Measurements from ENCODE around the gene RERE.
"Not testable (repeated sequence)": the region's sequence is repeated elsewhere in the genome, so short reads cannot be mapped to it uniquely, and the experiment has no call there.

Gene RERE

DNA sequence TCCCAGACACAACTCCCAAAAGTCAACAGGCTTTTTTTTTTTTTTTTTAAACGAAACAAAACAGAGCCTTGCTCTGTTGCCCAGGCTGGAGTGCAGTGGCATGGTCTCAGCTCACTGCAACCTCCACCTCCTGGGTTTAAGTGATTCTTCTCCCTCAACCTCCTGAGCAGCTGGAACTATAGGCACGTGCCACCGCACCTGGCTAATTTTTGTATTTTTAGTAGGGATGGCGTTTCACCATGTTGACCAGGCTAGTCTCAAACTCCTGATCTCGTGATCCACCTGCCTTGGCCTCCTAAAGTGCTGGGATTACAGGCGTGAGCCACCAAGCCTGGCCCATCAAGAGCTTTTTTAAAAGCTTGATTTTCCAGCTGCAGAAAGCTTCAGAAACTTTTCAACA lies 437.1 kb downstream of the RERE start:
- not testable (repeated sequence) for H2BK12ac ChIP-seq (ENCODE audit: low read length); H3K79me1 ChIP-seq (ENCODE audit: low read length); H3K4ac ChIP-seq (ENCODE audit: low read depth, low read length); H3K9me3 ChIP-seq (ENCODE audit: insufficient read depth, low read depth, low read length); DNase-seq; H4K91ac ChIP-seq (ENCODE audit: low read depth, low read length); H3K14ac ChIP-seq (ENCODE audit: low read length); H3K4me3 ChIP-seq (ENCODE audit: low read depth, low read length); H4K8ac ChIP-seq (ENCODE audit: low read depth, low read length); H3K4me2 ChIP-seq (ENCODE audit: low read length); H2BK5ac ChIP-seq (ENCODE audit: low read depth, low read length, poor library complexity); H3K27ac ChIP-seq (ENCODE audit: low read depth, low read length); H2BK120ac ChIP-seq (ENCODE audit: insufficient read depth, low read length, poor library complexity); H3K18ac ChIP-seq (ENCODE audit: low read length); H3K27me3 ChIP-seq (ENCODE audit: insufficient read depth, low read length); H3K23ac ChIP-seq (ENCODE audit: low read length); H2AFZ ChIP-seq (ENCODE audit: insufficient read depth, low read length, poor library complexity); H3K79me2 ChIP-seq (ENCODE audit: control insufficient read depth, insufficient read depth, low read length, poor library complexity); H2AK5ac ChIP-seq (ENCODE audit: low read length); H4K12ac ChIP-seq (ENCODE audit: low read depth, low read length); H3K9ac ChIP-seq (ENCODE audit: low read length)
- WGBS (ENCODE audit: extremely low coverage, insufficient coverage, insufficient read length), result no CpG with 5 or more reads among the region's 6 CpGs
- Histone ChIP-seq H3K4me1 (ENCODE audit: control insufficient read depth in 1 of 2, insufficient read depth in 2 of 2, low read length in 2 of 2) (peaks cover 13 to 22% of the 10 kb centered on the region in 2 experiments), H3K36me3 (ENCODE audit: control insufficient read depth in 1 of 2, insufficient read depth in 2 of 2, low read length in 2 of 2) (peaks cover 20 to 35% of the 10 kb centered on the region in 2 experiments)

DNA sequence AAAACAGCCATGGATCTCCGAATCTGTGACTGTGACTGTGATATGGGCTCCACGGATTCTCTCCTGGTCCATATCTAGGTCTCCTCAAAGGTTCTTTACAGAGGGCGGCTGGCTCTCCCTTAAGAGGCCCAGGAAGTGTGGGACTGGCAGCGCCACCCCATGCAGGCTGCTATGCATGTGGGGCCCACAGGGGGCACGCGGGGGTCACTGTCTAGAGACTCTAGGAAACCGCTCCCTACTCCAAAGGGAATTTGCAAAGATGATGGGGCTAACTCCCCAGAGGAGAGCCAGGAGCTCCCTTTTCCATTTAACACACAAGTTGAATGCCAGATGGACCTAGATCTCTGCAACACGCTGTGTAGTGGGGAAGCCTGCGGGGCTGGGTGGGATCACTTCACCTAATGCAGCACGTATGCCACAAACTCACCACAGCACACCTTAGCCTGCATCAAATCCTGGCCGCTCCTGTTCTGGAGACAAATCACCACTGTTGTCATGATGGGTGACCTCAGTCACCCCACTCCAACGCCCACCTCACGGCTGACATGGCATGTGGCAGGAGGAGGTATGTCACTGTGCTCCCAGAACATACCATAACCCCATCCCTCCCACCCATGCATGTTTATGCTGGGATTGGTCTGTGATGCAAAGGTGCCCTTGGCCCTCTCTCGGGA lies 437.8 kb downstream of the RERE start:
- Histone ChIP-seq H2BK12ac (ENCODE audit: low read length) (no peak overlapping the region), H3K36me3 (ENCODE audit: control insufficient read depth in 1 of 2, insufficient read depth in 2 of 2, low read length in 2 of 2) (peaks cover 20 to 31% of the 10 kb centered on the region in 2 experiments), H3K79me1 (ENCODE audit: low read length) (peaks cover 2% of the 10 kb centered on the region), H3K4ac (ENCODE audit: low read depth, low read length) (peak overlapping the region; percentile 27), H3K9me3 (ENCODE audit: insufficient read depth, low read depth, low read length) (peaks cover 2% of the 10 kb centered on the region), H3K27me3 (ENCODE audit: insufficient read depth, low read length) (no peaks in the 10 kb centered on the region), H3K9ac (ENCODE audit: low read length) (no peak overlapping the region), H4K12ac (ENCODE audit: low read depth, low read length) (no peak overlapping the region), H2AFZ (ENCODE audit: insufficient read depth, low read length, poor library complexity) (peak overlapping the region; percentile 31), H3K79me2 (ENCODE audit: control insufficient read depth, insufficient read depth, low read length, poor library complexity) (peaks cover 3% of the 10 kb centered on the region), H3K18ac (ENCODE audit: low read length) (peak overlapping the region; percentile 38), H4K8ac (ENCODE audit: low read depth, low read length) (no peak overlapping the region), H3K4me1 (ENCODE audit: control insufficient read depth in 1 of 2, insufficient read depth in 2 of 2, low read length in 2 of 2) (peaks cover 10 to 22% of the 10 kb centered on the region in 2 experiments), H3K23ac (ENCODE audit: low read length) (no peak overlapping the region), H3K14ac (ENCODE audit: low read length) (no peak overlapping the region), H3K4me3 (ENCODE audit: low read depth, low read length) (no peak overlapping the region), H4K91ac (ENCODE audit: low read depth, low read length) (no peak overlapping the region), H2BK120ac (ENCODE audit: insufficient read depth, low read length, poor library complexity) (no peak overlapping the region), H2AK5ac (ENCODE audit: low read length) (no peak overlapping the region), H2BK5ac (ENCODE audit: low read depth, low read length, poor library complexity) (no peak overlapping the region), H3K27ac (ENCODE audit: low read depth, low read length) (no peak overlapping the region), H3K4me2 (ENCODE audit: low read length) (no peak overlapping the region)
- DNase-seq, result no peak
- WGBS (ENCODE audit: extremely low coverage, insufficient coverage, insufficient read length), result no CpG with 5 or more reads among the region's 14 CpGs

DNA sequence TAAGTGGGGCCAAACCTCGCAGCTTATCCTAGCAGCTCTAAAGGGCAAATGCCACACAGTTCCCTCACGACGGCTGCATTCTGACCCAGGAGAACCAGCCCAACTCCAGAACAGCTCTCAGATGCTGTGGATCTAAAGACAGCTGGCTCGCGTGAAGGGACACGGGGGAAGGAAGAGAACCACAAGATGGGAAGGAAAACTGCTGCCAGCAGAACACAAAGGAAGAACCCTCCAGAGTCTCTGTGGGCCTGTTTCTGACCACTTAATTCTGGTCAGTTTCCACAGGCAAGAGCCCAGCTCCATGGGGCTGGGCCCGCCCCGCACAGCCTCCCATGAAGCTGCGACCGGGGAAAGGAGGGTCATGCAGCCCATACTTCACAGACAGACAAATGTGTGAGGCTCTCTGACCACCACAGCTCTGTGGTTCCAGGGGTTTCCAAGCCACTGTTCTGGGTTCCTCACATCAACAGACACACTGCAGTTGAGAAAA lies 438.4 kb downstream of the RERE start:
- Histone ChIP-seq H2AK5ac (ENCODE audit: low read length) (no peak overlapping the region), H4K91ac (ENCODE audit: low read depth, low read length) (no peak overlapping the region), H3K4me1 (ENCODE audit: control insufficient read depth in 1 of 2, insufficient read depth in 2 of 2, low read length in 2 of 2) (peaks cover 10 to 25% of the 10 kb centered on the region in 2 experiments), H3K18ac (ENCODE audit: low read length) (peak overlapping the region; percentile 38), H3K36me3 (ENCODE audit: control insufficient read depth in 1 of 2, insufficient read depth in 2 of 2, low read length in 2 of 2) (peaks cover 19 to 28% of the 10 kb centered on the region in 2 experiments), H3K14ac (ENCODE audit: low read length) (no peak overlapping the region), H2BK12ac (ENCODE audit: low read length) (no peak overlapping the region), H3K9ac (ENCODE audit: low read length) (no peak overlapping the region), H2BK5ac (ENCODE audit: low read depth, low read length, poor library complexity) (no peak overlapping the region), H3K4me2 (ENCODE audit: low read length) (no peak overlapping the region), H3K23ac (ENCODE audit: low read length) (no peak overlapping the region), H3K27ac (ENCODE audit: low read depth, low read length) (no peak overlapping the region), H3K79me2 (ENCODE audit: control insufficient read depth, insufficient read depth, low read length, poor library complexity) (peaks cover 6% of the 10 kb centered on the region), H3K4ac (ENCODE audit: low read depth, low read length) (peak overlapping the region; percentile 27), H3K79me1 (ENCODE audit: low read length) (peaks cover 2% of the 10 kb centered on the region), H2BK120ac (ENCODE audit: insufficient read depth, low read length, poor library complexity) (no peak overlapping the region), H3K9me3 (ENCODE audit: insufficient read depth, low read depth, low read length) (peaks cover 2% of the 10 kb centered on the region), H4K8ac (ENCODE audit: low read depth, low read length) (no peak overlapping the region), H4K12ac (ENCODE audit: low read depth, low read length) (no peak overlapping the region), H2AFZ (ENCODE audit: insufficient read depth, low read length, poor library complexity) (no peak overlapping the region), H3K4me3 (ENCODE audit: low read depth, low read length) (no peak overlapping the region), H3K27me3 (ENCODE audit: insufficient read depth, low read length) (no peaks in the 10 kb centered on the region)
- WGBS (ENCODE audit: extremely low coverage, insufficient coverage, insufficient read length), result no CpG with 5 or more reads among the region's 10 CpGs
- no peak for DNase-seq

DNA sequence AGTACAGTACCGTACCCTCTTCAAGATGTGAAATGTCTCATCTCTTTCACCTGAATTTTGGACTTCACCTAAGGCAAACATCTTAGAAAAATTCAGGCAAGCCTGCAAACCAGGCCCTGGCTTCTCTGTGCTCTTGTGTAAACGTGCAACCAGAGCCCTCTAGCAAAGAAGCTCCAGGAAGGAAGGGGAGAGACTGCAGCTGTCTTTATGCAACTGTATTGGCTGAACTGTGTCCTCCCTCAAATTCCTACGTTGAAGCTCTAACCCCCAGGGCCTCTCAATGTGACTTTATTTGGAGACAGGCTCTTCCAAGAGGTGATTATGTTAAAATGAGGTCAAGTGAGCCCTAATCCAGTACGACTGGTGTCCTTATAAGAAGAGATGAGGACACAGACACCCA lies 439.3 kb downstream of the RERE start:
- Histone ChIP-seq H3K27ac (ENCODE audit: low read depth, low read length) (no peak overlapping the region), H3K9ac (ENCODE audit: low read length) (no peak overlapping the region), H3K79me1 (ENCODE audit: low read length) (peaks cover 4% of the 10 kb centered on the region), H3K18ac (ENCODE audit: low read length) (no peak overlapping the region), H3K23ac (ENCODE audit: low read length) (no peak overlapping the region), H2BK12ac (ENCODE audit: low read length) (no peak overlapping the region), H3K4me3 (ENCODE audit: low read depth, low read length) (no peak overlapping the region), H2BK5ac (ENCODE audit: low read depth, low read length, poor library complexity) (no peak overlapping the region), H3K9me3 (ENCODE audit: insufficient read depth, low read depth, low read length) (peaks cover 2% of the 10 kb centered on the region), H3K14ac (ENCODE audit: low read length) (no peak overlapping the region), H2AFZ (ENCODE audit: insufficient read depth, low read length, poor library complexity) (no peak overlapping the region), H2BK120ac (ENCODE audit: insufficient read depth, low read length, poor library complexity) (no peak overlapping the region), H3K4me1 (ENCODE audit: control insufficient read depth in 1 of 2, insufficient read depth in 2 of 2, low read length in 2 of 2) (peaks cover 16 to 32% of the 10 kb centered on the region in 2 experiments), H3K79me2 (ENCODE audit: control insufficient read depth, insufficient read depth, low read length, poor library complexity) (peaks cover 6% of the 10 kb centered on the region), H3K4ac (ENCODE audit: low read depth, low read length) (no peak overlapping the region), H2AK5ac (ENCODE audit: low read length) (no peak overlapping the region), H3K27me3 (ENCODE audit: insufficient read depth, low read length) (no peaks in the 10 kb centered on the region), H4K12ac (ENCODE audit: low read depth, low read length) (no peak overlapping the region), H3K36me3 (ENCODE audit: control insufficient read depth in 1 of 2, insufficient read depth in 2 of 2, low read length in 2 of 2) (peaks cover 18 to 26% of the 10 kb centered on the region in 2 experiments), H3K4me2 (ENCODE audit: low read length) (no peak overlapping the region), H4K91ac (ENCODE audit: low read depth, low read length) (no peak overlapping the region), H4K8ac (ENCODE audit: low read depth, low read length) (no peak overlapping the region)
- no peak for DNase-seq
- WGBS (ENCODE audit: extremely low coverage, insufficient coverage, insufficient read length), result no CpG with 5 or more reads among the region's 4 CpGs
